SK-N-SH treated with all-trans-retinoic acid at 6 μM for 48 hours (cell line): ENCODE data around the gene AKAP6.

ENCODE experiments used
- ISL1 ChIP-seq: fragments of 250-450 bp; sonication (Bioruptor Pico); IDR thresholded peaks from 2 replicates; pipeline ENCODE4 v2.1.2; 2022; ENCODE audit warnings: mild to moderate bottlenecking, moderate library complexity
- OSR1 ChIP-seq: fragments of 250-450 bp; sonication (Bioruptor Pico); IDR thresholded peaks from 2 replicates; pipeline ENCODE4 v1.8.0; 2022; ENCODE audit warnings: moderate library complexity, mild to moderate bottlenecking, inconsistent platforms
- POU6F1 ChIP-seq: fragments of 250-450 bp; sonication (Bioruptor Pico); IDR thresholded peaks from 2 replicates; pipeline ENCODE4 v1.8.0; 2021; ENCODE audit warnings: low read depth, mild to moderate bottlenecking, moderate library complexity, borderline replicate concordance
- PPARA ChIP-seq: fragments of 250-450 bp; sonication (Bioruptor Pico); IDR thresholded peaks from 2 replicates; pipeline ENCODE4 v1.5.0; 2020; ENCODE audit warnings: mild to moderate bottlenecking, borderline replicate concordance
- RARB ChIP-seq: fragments of 250-450 bp; sonication (Bioruptor Pico); IDR thresholded peaks from 2 replicates; pipeline ENCODE4 v1.8.0; 2021; ENCODE audit warnings: mild to moderate bottlenecking, moderate library complexity
- TCF4 ChIP-seq: fragments of 250-450 bp; sonication (Bioruptor Pico); IDR thresholded peaks from 2 replicates; pipeline ENCODE4 v1.8.0; 2021; ENCODE audit warnings: mild to moderate bottlenecking, moderate library complexity, borderline replicate concordance
- ZC3H10 ChIP-seq: fragments of 250-450 bp; sonication (Bioruptor Pico); IDR thresholded peaks from 2 replicates; pipeline ENCODE4 v1.5.1; 2021; ENCODE audit warnings: mild to moderate bottlenecking, moderate library complexity
- ZFP3 ChIP-seq: fragments of 250-450 bp; sonication (Bioruptor Pico); IDR thresholded peaks from 2 replicates; pipeline ENCODE4 v1.5.0; 2020; ENCODE audit warnings: mild to moderate bottlenecking, moderate library complexity
- TF ChIP-seq, protein P1 (sequence below): fragments of 250-450 bp; sonication (Bioruptor Pico); IDR thresholded peaks from 2 replicates; pipeline ENCODE4 v1.8.0; 2020; ENCODE audit warnings: mild to moderate bottlenecking, moderate library complexity, borderline replicate concordance
- TF ChIP-seq, protein P2 (sequence below): fragments of 250-450 bp; sonication (Bioruptor Pico); IDR thresholded peaks from 2 replicates; pipeline ENCODE4 v1.5.1; 2020; ENCODE audit warnings: low read depth, mild to moderate bottlenecking, moderate library complexity
- TF ChIP-seq, protein P3 (sequence below): fragments of 250-450 bp; sonication (Bioruptor Pico); IDR thresholded peaks from 2 replicates; pipeline ENCODE4 v1.5.0; 2020; ENCODE audit warnings: mild to moderate bottlenecking, moderate library complexity
- TF ChIP-seq, protein P4 (sequence below): fragments of 250-450 bp; sonication (Bioruptor Pico); IDR thresholded peaks from 2 replicates; pipeline ENCODE4 v1.5.1; 2021; ENCODE audit warnings: mild to moderate bottlenecking, moderate library complexity

DNA sequence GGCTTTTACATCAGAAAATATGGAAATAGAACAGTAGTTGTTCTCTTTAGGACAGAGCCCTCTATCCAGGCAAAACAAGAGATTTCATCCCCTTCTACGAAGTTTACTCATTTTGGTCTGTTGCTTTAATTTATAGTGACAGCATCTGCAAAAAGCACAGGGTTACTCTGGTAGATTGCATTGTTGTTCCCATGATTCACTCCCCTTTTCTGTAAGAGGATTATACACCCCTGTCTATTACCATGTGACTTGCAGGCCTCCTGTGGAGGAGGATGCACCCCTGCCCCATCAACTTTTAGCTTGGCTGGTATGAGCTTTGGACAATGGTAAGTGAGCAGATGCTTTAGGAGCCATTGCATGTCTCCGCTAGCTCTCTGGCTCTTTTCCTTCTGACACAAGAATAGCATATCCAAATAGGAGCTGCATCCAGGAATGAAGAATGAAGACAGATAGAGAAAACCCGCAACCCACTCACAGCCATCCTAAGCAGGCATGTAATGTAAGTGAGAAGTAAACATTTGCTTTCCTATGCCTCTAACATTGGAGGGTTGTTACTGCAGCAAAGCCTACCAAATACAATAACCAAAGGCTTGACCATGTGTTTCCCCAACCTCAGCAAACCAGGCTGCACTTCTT is 304.2 kb downstream of the AKAP6 start:
- TF ChIP-seq POU6F1 (no peak), RARB (no peak), ZC3H10 (CRISPR knock-in tag) (no peak), TCF4 (CRISPR knock-in tag) (no peak), OSR1 (CRISPR knock-in tag) (no peak), PPARA (CRISPR knock-in tag) (no peak), ZFP3 (CRISPR knock-in tag) (no peak), ISL1 (CRISPR knock-in tag) (no peak)
- TF ChIP-seq, protein P1, sequence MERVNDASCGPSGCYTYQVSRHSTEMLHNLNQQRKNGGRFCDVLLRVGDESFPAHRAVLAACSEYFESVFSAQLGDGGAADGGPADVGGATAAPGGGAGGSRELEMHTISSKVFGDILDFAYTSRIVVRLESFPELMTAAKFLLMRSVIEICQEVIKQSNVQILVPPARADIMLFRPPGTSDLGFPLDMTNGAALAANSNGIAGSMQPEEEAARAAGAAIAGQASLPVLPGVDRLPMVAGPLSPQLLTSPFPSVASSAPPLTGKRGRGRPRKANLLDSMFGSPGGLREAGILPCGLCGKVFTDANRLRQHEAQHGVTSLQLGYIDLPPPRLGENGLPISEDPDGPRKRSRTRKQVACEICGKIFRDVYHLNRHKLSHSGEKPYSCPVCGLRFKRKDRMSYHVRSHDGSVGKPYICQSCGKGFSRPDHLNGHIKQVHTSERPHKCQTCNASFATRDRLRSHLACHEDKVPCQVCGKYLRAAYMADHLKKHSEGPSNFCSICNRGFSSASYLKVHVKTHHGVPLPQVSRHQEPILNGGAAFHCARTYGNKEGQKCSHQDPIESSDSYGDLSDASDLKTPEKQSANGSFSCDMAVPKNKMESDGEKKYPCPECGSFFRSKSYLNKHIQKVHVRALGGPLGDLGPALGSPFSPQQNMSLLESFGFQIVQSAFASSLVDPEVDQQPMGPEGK (CRISPR knock-in tag) = no peak
- TF ChIP-seq, protein P2, sequence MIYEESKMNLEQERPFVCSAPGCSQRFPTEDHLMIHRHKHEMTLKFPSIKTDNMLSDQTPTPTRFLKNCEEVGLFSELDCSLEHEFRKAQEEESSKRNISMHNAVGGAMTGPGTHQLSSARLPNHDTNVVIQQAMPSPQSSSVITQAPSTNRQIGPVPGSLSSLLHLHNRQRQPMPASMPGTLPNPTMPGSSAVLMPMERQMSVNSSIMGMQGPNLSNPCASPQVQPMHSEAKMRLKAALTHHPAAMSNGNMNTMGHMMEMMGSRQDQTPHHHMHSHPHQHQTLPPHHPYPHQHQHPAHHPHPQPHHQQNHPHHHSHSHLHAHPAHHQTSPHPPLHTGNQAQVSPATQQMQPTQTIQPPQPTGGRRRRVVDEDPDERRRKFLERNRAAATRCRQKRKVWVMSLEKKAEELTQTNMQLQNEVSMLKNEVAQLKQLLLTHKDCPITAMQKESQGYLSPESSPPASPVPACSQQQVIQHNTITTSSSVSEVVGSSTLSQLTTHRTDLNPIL (CRISPR knock-in tag) = no peak
- TF ChIP-seq, protein P3, sequence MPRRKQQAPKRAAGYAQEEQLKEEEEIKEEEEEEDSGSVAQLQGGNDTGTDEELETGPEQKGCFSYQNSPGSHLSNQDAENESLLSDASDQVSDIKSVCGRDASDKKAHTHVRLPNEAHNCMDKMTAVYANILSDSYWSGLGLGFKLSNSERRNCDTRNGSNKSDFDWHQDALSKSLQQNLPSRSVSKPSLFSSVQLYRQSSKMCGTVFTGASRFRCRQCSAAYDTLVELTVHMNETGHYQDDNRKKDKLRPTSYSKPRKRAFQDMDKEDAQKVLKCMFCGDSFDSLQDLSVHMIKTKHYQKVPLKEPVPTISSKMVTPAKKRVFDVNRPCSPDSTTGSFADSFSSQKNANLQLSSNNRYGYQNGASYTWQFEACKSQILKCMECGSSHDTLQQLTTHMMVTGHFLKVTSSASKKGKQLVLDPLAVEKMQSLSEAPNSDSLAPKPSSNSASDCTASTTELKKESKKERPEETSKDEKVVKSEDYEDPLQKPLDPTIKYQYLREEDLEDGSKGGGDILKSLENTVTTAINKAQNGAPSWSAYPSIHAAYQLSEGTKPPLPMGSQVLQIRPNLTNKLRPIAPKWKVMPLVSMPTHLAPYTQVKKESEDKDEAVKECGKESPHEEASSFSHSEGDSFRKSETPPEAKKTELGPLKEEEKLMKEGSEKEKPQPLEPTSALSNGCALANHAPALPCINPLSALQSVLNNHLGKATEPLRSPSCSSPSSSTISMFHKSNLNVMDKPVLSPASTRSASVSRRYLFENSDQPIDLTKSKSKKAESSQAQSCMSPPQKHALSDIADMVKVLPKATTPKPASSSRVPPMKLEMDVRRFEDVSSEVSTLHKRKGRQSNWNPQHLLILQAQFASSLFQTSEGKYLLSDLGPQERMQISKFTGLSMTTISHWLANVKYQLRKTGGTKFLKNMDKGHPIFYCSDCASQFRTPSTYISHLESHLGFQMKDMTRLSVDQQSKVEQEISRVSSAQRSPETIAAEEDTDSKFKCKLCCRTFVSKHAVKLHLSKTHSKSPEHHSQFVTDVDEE (CRISPR knock-in tag) = no peak
- TF ChIP-seq, protein P4, sequence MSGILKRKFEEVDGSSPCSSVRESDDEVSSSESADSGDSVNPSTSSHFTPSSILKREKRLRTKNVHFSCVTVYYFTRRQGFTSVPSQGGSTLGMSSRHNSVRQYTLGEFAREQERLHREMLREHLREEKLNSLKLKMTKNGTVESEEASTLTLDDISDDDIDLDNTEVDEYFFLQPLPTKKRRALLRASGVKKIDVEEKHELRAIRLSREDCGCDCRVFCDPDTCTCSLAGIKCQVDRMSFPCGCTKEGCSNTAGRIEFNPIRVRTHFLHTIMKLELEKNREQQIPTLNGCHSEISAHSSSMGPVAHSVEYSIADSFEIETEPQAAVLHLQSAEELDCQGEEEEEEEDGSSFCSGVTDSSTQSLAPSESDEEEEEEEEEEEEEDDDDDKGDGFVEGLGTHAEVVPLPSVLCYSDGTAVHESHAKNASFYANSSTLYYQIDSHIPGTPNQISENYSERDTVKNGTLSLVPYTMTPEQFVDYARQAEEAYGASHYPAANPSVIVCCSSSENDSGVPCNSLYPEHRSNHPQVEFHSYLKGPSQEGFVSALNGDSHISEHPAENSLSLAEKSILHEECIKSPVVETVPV (CRISPR knock-in tag) = no peak
